HUES64 (cell line): ENCODE measurements around the gene DPP7.

ENCODE experiments used
- H3K27ac ChIP-seq: 2 replicates; pipeline ENCODE4 v1.7.0; 2013; ENCODE audit warnings: low read depth, low read length, inconsistent platforms
- H3K27me3 ChIP-seq: 2 replicates; pipeline ENCODE4 v1.6.1; 2013; ENCODE audit warnings: mild to moderate bottlenecking, low read length; ENCODE audit not compliant: insufficient read depth
- H3K36me3 ChIP-seq: 2 replicates; pipeline ENCODE4 v1.6.1; 2013; ENCODE audit warnings: mild to moderate bottlenecking, low read length; ENCODE audit not compliant: insufficient read depth
- H3K4me1 ChIP-seq: 2 replicates; pipeline ENCODE4 v1.6.1; 2013; ENCODE audit warnings: mild to moderate bottlenecking, low read length, moderate library complexity; ENCODE audit not compliant: insufficient read depth
- H3K4me3 ChIP-seq: 2 replicates; pipeline ENCODE4 v1.5.1; 2013; ENCODE audit warnings: mild to moderate bottlenecking, low read length, moderate library complexity
- H3K9ac ChIP-seq: 2 replicates; pipeline ENCODE4 v1.6.1; 2013; ENCODE audit warnings: mild to moderate bottlenecking, low read depth, low read length
- H3K9me3 ChIP-seq: 2 replicates; pipeline ENCODE4 v1.6.1; 2013; ENCODE audit warnings: low read depth, low read length; ENCODE audit not compliant: insufficient read depth
- WGBS: fragments of 150-250, 120-280 bp; methylation state at CpG from one replicate; pipeline ENCODE4 v1.1.7; 2013; ENCODE audit warnings: missing lambda C conversion rate; 5-methylcytosine and 5-hydroxymethylcytosine counted together

Gene DPP7

GRCh38 chr9:137146527-137146918 lies 32.0 kb upstream of the DPP7 start:
- 81% methylated on average over 8 of the region's 9 CpGs for WGBS
- Histone ChIP-seq H3K27me3 (peaks cover 41% of the 10 kb centered on the region), H3K9me3 (no peaks in the 10 kb centered on the region), H3K36me3 (no peaks in the 10 kb centered on the region), H3K4me1 (no peaks in the 10 kb centered on the region), H3K4me3 (no peak overlapping the region), H3K27ac (no peak overlapping the region), H3K9ac (no peak overlapping the region)

- WGBS = 52% methylated on average over 49 of the region's 49 CpGs
- peaks cover 47% of the 10 kb centered on the region for H3K27me3 ChIP-seq
- H3K4me1 ChIP-seq = no peaks in the 10 kb centered on the region
- H3K9ac ChIP-seq = no peak overlapping the region
- H3K36me3 ChIP-seq = no peaks in the 10 kb centered on the region
- no peak overlapping the region for H3K4me3 ChIP-seq
- no peaks in the 10 kb centered on the region for H3K9me3 ChIP-seq
- H3K27ac ChIP-seq = no peak overlapping the region
Observed at GRCh38 chr9:137145731-137146526, 31.4 kb upstream of the DPP7 start.

GRCh38 chr9:137143459-137143858 lies 28.9 kb upstream of the DPP7 start:
- 55% methylated on average over 4 of the region's 4 CpGs for WGBS
- H3K9ac ChIP-seq = no peak overlapping the region
- no peaks in the 10 kb centered on the region for H3K4me1 ChIP-seq
- no peaks in the 10 kb centered on the region for H3K36me3 ChIP-seq
- H3K9me3 ChIP-seq = no peaks in the 10 kb centered on the region
- no peak overlapping the region for H3K27ac ChIP-seq
- peaks cover 72% of the 10 kb centered on the region for H3K27me3 ChIP-seq
- H3K4me3 ChIP-seq = no peak overlapping the region

GRCh38 chr9:137141976-137142936 lies 27.7 kb upstream of the DPP7 start:
- Histone ChIP-seq H3K9me3 (no peaks in the 10 kb centered on the region), H3K27ac (no peak overlapping the region)

GRCh38 chr9:137141050-137141810 lies 26.7 kb upstream of the DPP7 start:
- H3K4me3 ChIP-seq = no peak overlapping the region
- no peaks in the 10 kb centered on the region for H3K4me1 ChIP-seq
- H3K27ac ChIP-seq = no peak overlapping the region
- peaks cover 86% of the 10 kb centered on the region for H3K27me3 ChIP-seq
- H3K36me3 ChIP-seq = no peaks in the 10 kb centered on the region
- H3K9me3 ChIP-seq = no peaks in the 10 kb centered on the region
- 79% methylated on average over 17 of the region's 17 CpGs for WGBS
- H3K9ac ChIP-seq = no peak overlapping the region

More at GRCh38 chr9:137141976-137142936, 27.7 kb upstream of the DPP7 start:
- WGBS = 80% methylated on average over 24 of the region's 24 CpGs
- H3K4me3 ChIP-seq = no peak overlapping the region
- H3K27me3 ChIP-seq = peaks cover 81% of the 10 kb centered on the region
- H3K4me1 ChIP-seq = no peaks in the 10 kb centered on the region
- H3K36me3 ChIP-seq = no peaks in the 10 kb centered on the region
- H3K9ac ChIP-seq = no peak overlapping the region

GRCh38 chr9:137140151-137141012 lies 25.8 kb upstream of the DPP7 start:
- no peak overlapping the region for H3K27ac ChIP-seq
- WGBS = 63% methylated on average over 26 of the region's 26 CpGs
- no peaks in the 10 kb centered on the region for H3K4me1 ChIP-seq
- no peaks in the 10 kb centered on the region for H3K36me3 ChIP-seq
- peaks cover 86% of the 10 kb centered on the region for H3K27me3 ChIP-seq
- H3K4me3 ChIP-seq = no peak overlapping the region
- H3K9me3 ChIP-seq = no peaks in the 10 kb centered on the region
- H3K9ac ChIP-seq = no peak overlapping the region

- Histone ChIP-seq H3K9ac (no peak overlapping the region), H3K9me3 (no peaks in the 10 kb centered on the region), H3K4me1 (no peaks in the 10 kb centered on the region), H3K4me3 (no peak overlapping the region; the same call in 1 of the 2 replicates), H3K36me3 (no peaks in the 10 kb centered on the region), H3K27ac (no peak overlapping the region), H3K27me3 (peaks cover 91% of the 10 kb centered on the region)
- 39% methylated on average over 37 of the region's 37 CpGs for WGBS
Observed at GRCh38 chr9:137139468-137140150, 25.1 kb upstream of the DPP7 start.

GRCh38 chr9:137138722-137139467 lies 24.4 kb upstream of the DPP7 start, which contains the start of gene GRIN1:
GRIN1 (plus strand) TSS chr9:137139154; CDS start chr9:137139487, 333 bp downstream.
- no peaks in the 10 kb centered on the region for H3K4me1 ChIP-seq
- H3K27me3 ChIP-seq = peaks cover 87% of the 10 kb centered on the region
- H3K9me3 ChIP-seq = no peaks in the 10 kb centered on the region
- no peak within 1 kb of the TSS for H3K9ac ChIP-seq
- H3K36me3 ChIP-seq = no peaks in the 10 kb centered on the region
- 11% methylated on average over 104 of the region's 104 CpGs for WGBS
- no peak within 1 kb of the TSS for H3K27ac ChIP-seq
- peak within 1 kb of the TSS; percentile 28; the same call in 1 of the 2 replicates for H3K4me3 ChIP-seq

- Histone ChIP-seq H3K27ac (no peak overlapping the region), H3K9ac (no peak overlapping the region), H3K36me3 (no peaks in the 10 kb centered on the region), H3K4me3 (peak overlapping the region; percentile 28; the same call in 1 of the 2 replicates), H3K4me1 (no peaks in the 10 kb centered on the region), H3K27me3 (peaks cover 83% of the 10 kb centered on the region), H3K9me3 (no peaks in the 10 kb centered on the region)
- WGBS = 15% methylated on average over 25 of the region's 25 CpGs
Observed at GRCh38 chr9:137138058-137138721, 23.7 kb upstream of the DPP7 start.
